Measurements from ENCODE around the gene RHOU.
A peak's percentile ranks its signal among the peaks of the same experiment; 100 is the strongest.

The RHOU gene

GRCh38 chr1:228723921-228724320, 11.4 kb upstream of the RHOU start:
- no peak for TF ChIP-seq CTCF (conservative IDR thresholded peaks at IDR 0.05; ENCODE audit: low read depth, low read length)
- DNase-seq (ENCODE audit: low read depth) = no peak
- no peak overlapping the region for H3K4me3 ChIP-seq (ENCODE audit: low read depth, low read length)

GRCh38 chr1:228725178-228725577, 10.1 kb upstream of the RHOU start:
- no peak for DNase-seq (ENCODE audit: low read depth)
- no peak for TF ChIP-seq CTCF (conservative IDR thresholded peaks at IDR 0.05; ENCODE audit: low read depth, low read length)

GRCh38 chr1:228727681-228728171, 7.6 kb upstream of the RHOU start:
- H3K4me3 ChIP-seq (ENCODE audit: low read depth, low read length) = no peak overlapping the region
- DNase-seq (ENCODE audit: low read depth) = no peak
- no peak for TF ChIP-seq CTCF (conservative IDR thresholded peaks at IDR 0.05; ENCODE audit: low read depth, low read length)

More at GRCh38 chr1:228725178-228725577, 10.1 kb upstream of the RHOU start:
- H3K4me3 ChIP-seq (ENCODE audit: low read depth, low read length) = no peak overlapping the region

GRCh38 chr1:228732426-228732825, 2.9 kb upstream of the RHOU start:
- no peak for TF ChIP-seq CTCF (conservative IDR thresholded peaks at IDR 0.05; ENCODE audit: low read depth, low read length)
- no peak for DNase-seq (ENCODE audit: low read depth)
- no peak overlapping the region for H3K4me3 ChIP-seq (ENCODE audit: low read depth, low read length)

GRCh38 chr1:228733576-228733975, 1.7 kb upstream of the RHOU start:
- no peak overlapping the region for H3K4me3 ChIP-seq (ENCODE audit: low read depth, low read length)
- TF ChIP-seq CTCF (conservative IDR thresholded peaks at IDR 0.05; ENCODE audit: low read depth, low read length) = no peak
- no peak for DNase-seq (ENCODE audit: low read depth)

- peak overlapping the region; percentile 73 for H3K4me3 ChIP-seq (ENCODE audit: low read depth, low read length)
- peak; percentile 50 for DNase-seq (ENCODE audit: low read depth)
- TF ChIP-seq CTCF (conservative IDR thresholded peaks at IDR 0.05; ENCODE audit: low read depth, low read length) = no peak
Observed at GRCh38 chr1:228735871-228736586, 750 bp downstream of the RHOU start.

Measured in choroid plexus epithelial cell (primary cell).